IMR-90 (cell line): ENCODE data around the gene AVPI1. TPM values are rescaled to one million over a fixed set of nuclear protein-coding genes. Genes with fewer than 3 reads are reported as not detected.

Experiments
- ATAC-seq: fragments of 200-7000 bp; cut with Tn5 transposase; 2 replicates; pipeline ENCODE4 v1.9.1; 2020; ENCODE audit warnings: low read depth, mild to moderate bottlenecking, moderate library complexity
- BruUV-seq: library from RNA; stranded (reverse); fragments of 400-500 nt; replicated peaks from 2 replicates; lab custom pipeline; 2021; lab: Mats Ljungman, UMichigan
- CTCF ChIA-PET: fragments of 300-600 bp; formaldehyde crosslinking; extraction: SDS; loops from one replicate; lab custom pipeline; 2021; ENCODE audit warnings: antibody characterized with exemption; lab: Yijun Ruan, JAX
- POLR2A ChIA-PET: fragments of 300-600 bp; sonication (Branson Sonifier 250); formaldehyde crosslinking; loops from one replicate; lab custom pipeline; 2022; ENCODE audit warnings: antibody characterized with exemption; ENCODE audit not compliant: unreplicated experiment; lab: Charles Lee
- DNase-seq: peaks from one replicate; pipeline ENCODE4 v3.0.0; 2013
- H2AFZ ChIP-seq: replicated peaks from 2 replicates; pipeline ENCODE3; 2013; ENCODE audit warnings: low read length, mild to moderate bottlenecking; ENCODE audit not compliant: poor library complexity
- H2AK5ac ChIP-seq: 2 replicates; pipeline ENCODE4 v1.6.1; 2013; ENCODE audit warnings: low read depth, low read length, inconsistent platforms
- H2AK9ac ChIP-seq: replicated peaks from 2 replicates; pipeline ENCODE3; 2013; ENCODE audit warnings: mild to moderate bottlenecking, low read depth, low read length, moderate library complexity; ENCODE audit not compliant: poor library complexity
- H2BK120ac ChIP-seq: 2 replicates; pipeline ENCODE4 v1.6.1; 2013; ENCODE audit warnings: low read depth, low read length, inconsistent platforms
- H2BK15ac ChIP-seq: 3 replicates; pipeline ENCODE4 v1.6.1; 2013; ENCODE audit warnings: low read depth, low read length, inconsistent platforms
- H2BK20ac ChIP-seq: 2 replicates; pipeline ENCODE4 v1.6.1; 2013; ENCODE audit warnings: low read depth, mild to moderate bottlenecking, inconsistent platforms, low read length, moderate library complexity
- H2BK5ac ChIP-seq: 2 replicates; pipeline ENCODE4 v1.6.1; 2013; ENCODE audit warnings: mild to moderate bottlenecking, low read depth, low read length, inconsistent platforms; ENCODE audit not compliant: poor library complexity, severe bottlenecking
- H3K14ac ChIP-seq: replicated peaks from 2 replicates; pipeline ENCODE4 v1.6.1; 2013; ENCODE audit warnings: low read depth, low read length, inconsistent platforms
- H3K18ac ChIP-seq: 2 replicates; pipeline ENCODE4 v1.6.1; 2013; ENCODE audit warnings: low read depth, low read length, control low read depth
- H3K23ac ChIP-seq: 2 replicates; pipeline ENCODE4 v1.6.1; 2013; ENCODE audit warnings: low read depth, low read length, inconsistent platforms
- H3K27ac ChIP-seq: 2 replicates; pipeline ENCODE4 v1.5.1; 2013; ENCODE audit warnings: mild to moderate bottlenecking, control low read depth, low read length; ENCODE audit not compliant: insufficient read depth
- H3K27me3 ChIP-seq: 2 replicates; pipeline ENCODE4 v1.6.1; 2013; ENCODE audit warnings: low read length; ENCODE audit not compliant: control insufficient read depth, insufficient read depth
- H3K36me3 ChIP-seq: 2 replicates; pipeline ENCODE4 v1.6.1; 2013; ENCODE audit warnings: low read length, mixed read lengths; ENCODE audit not compliant: control insufficient read depth, insufficient read depth
- H3K4ac ChIP-seq: 2 replicates; pipeline ENCODE4 v1.6.1; 2013; ENCODE audit warnings: low read depth, low read length, inconsistent platforms
- H3K4me1 ChIP-seq: 2 replicates; pipeline ENCODE4 v1.6.1; 2013; ENCODE audit warnings: low read length, mixed read lengths; ENCODE audit not compliant: control insufficient read depth, insufficient read depth
- H3K4me2 ChIP-seq: 2 replicates; pipeline ENCODE4 v1.6.1; 2013; ENCODE audit warnings: low read depth, mild to moderate bottlenecking, control low read depth, low read length, moderate library complexity
- H3K4me3 ChIP-seq: 2 replicates; pipeline ENCODE4 v1.5.1; 2013; ENCODE audit warnings: low read depth, mild to moderate bottlenecking, control low read depth, low read length, moderate library complexity; ENCODE audit not compliant: insufficient read depth
- H3K56ac ChIP-seq: 2 replicates; pipeline ENCODE4 v1.6.1; 2013; ENCODE audit warnings: low read length, inconsistent platforms; ENCODE audit not compliant: insufficient read depth; ENCODE audit errors: extremely low read depth
- H3K79me1 ChIP-seq, 2 experiments: 2 replicates each; pipeline ENCODE4 v1.6.1; 2013; ENCODE audit warnings: low read length in 2 of 2, inconsistent platforms in 1 of 2, low read depth in 1 of 2
- H3K9ac ChIP-seq: 2 replicates; pipeline ENCODE4 v1.6.1; 2013; ENCODE audit warnings: low read depth, low read length, control low read depth
- H3K9me1 ChIP-seq: 2 replicates; pipeline ENCODE4 v1.6.1; 2013; ENCODE audit warnings: low read length, inconsistent platforms; ENCODE audit not compliant: insufficient read depth
- H3K9me3 ChIP-seq: 2 replicates; pipeline ENCODE4 v1.6.1; 2013; ENCODE audit warnings: low read length; ENCODE audit not compliant: control insufficient read depth, insufficient read depth
- H4K20me1 ChIP-seq: 2 replicates; pipeline ENCODE4 v1.6.1; 2013; ENCODE audit warnings: low read length, inconsistent platforms; ENCODE audit not compliant: insufficient read depth
- H4K5ac ChIP-seq: 2 replicates; pipeline ENCODE4 v1.6.1; 2013; ENCODE audit warnings: mild to moderate bottlenecking, low read depth, low read length, control low read depth
- H4K8ac ChIP-seq, 2 experiments: 2 replicates each; pipeline ENCODE4 v1.6.1; 2013; ENCODE audit warnings: low read depth in 2 of 2, low read length in 2 of 2, control low read depth in 1 of 2, inconsistent platforms in 1 of 2
- H4K91ac ChIP-seq: 2 replicates; pipeline ENCODE4 v1.6.1; 2013; ENCODE audit warnings: low read depth, low read length, inconsistent platforms; ENCODE audit not compliant: insufficient read depth
- CEBPB ChIP-seq: IDR thresholded peaks from 2 replicates; pipeline ENCODE4 v1.6.1; 2012; ENCODE audit warnings: low read depth, low read length, improper control_type of control experiment
- CHD1 ChIP-seq: IDR thresholded peaks from 2 replicates; pipeline ENCODE4 v1.6.1; 2012; ENCODE audit warnings: low read depth, low read length, improper control_type of control experiment
- CTCF ChIP-seq: conservative IDR thresholded peaks from 2 replicates; pipeline ENCODE4 v1.5.1; 2012; ENCODE audit warnings: mild to moderate bottlenecking, low read depth, low read length, improper control_type of control experiment
- ELK1 ChIP-seq: fragments of 150-350 bp; IDR thresholded peaks from 2 replicates; pipeline ENCODE4 v1.6.1; 2016; ENCODE audit warnings: low read depth, mild to moderate bottlenecking, low read length, moderate library complexity, borderline replicate concordance
- FOS ChIP-seq: fragments of 150-350 bp; IDR thresholded peaks from 2 replicates; pipeline ENCODE4 v1.6.1; 2016; ENCODE audit warnings: low read depth, low read length
- MAZ ChIP-seq: IDR thresholded peaks from 2 replicates; pipeline ENCODE4 v1.6.1; 2012; ENCODE audit warnings: low read depth, mild to moderate bottlenecking, low read length, improper control_type of control experiment, moderate library complexity, borderline replicate concordance
- NFE2L2 ChIP-seq: fragments of 150-350 bp; IDR thresholded peaks from 2 replicates; pipeline ENCODE4 v1.6.1; 2016; ENCODE audit warnings: low read depth, mild to moderate bottlenecking, low read length
- POLR2A ChIP-seq: IDR thresholded peaks from 2 replicates; pipeline ENCODE4 v1.6.1; 2012; ENCODE audit warnings: mild to moderate bottlenecking, low read depth, low read length
- RCOR1 ChIP-seq: IDR thresholded peaks from 2 replicates; pipeline ENCODE4 v1.6.1; 2012; ENCODE audit warnings: mild to moderate bottlenecking, low read length, improper control_type of control experiment; ENCODE audit not compliant: insufficient replicate concordance
- SMC3 ChIP-seq: fragments of 150-350 bp; IDR thresholded peaks from 2 replicates; pipeline ENCODE4 v1.6.1; 2016; ENCODE audit warnings: low read depth, mild to moderate bottlenecking, antibody characterized with exemption, low read length, moderate library complexity
- USF2 ChIP-seq: fragments of 150-350 bp; IDR thresholded peaks from 2 replicates; pipeline ENCODE4 v1.6.1; 2017; ENCODE audit warnings: mild to moderate bottlenecking, antibody characterized with exemption, low read length, low read depth
- WGBS, 2 experiments: methylation state at CpG; one replicate each; pipeline versions ENCODE4 v1.1.5 to v1.1.7; 2013; ENCODE audit warnings: missing lambda C conversion rate in 2 of 2; ENCODE audit not compliant: insufficient read length in 1 of 2; ENCODE audit errors: extremely low coverage in 2 of 2; 5-methylcytosine and 5-hydroxymethylcytosine counted together
- dilution Hi-C: fragments of 300-500 bp; cut with HindIII; formaldehyde crosslinking; loops from one replicate; pipeline ENCODE4 v1.14.3; 2018; ENCODE audit warnings: low sequenced_read_pairs; ENCODE audit not compliant: unreplicated experiment
- in situ Hi-C: fragments of 300-500 bp; cut with MboI; formaldehyde crosslinking; loops from 3 replicates; pipeline ENCODE4 v1.14.3; 2019; ENCODE audit warnings: low sequenced_read_pairs, inconsistent platforms, mixed read lengths
- intact Hi-C: fragments of 100-400 bp; cut with micrococcal nuclease; formaldehyde crosslinking; loops from 2 replicates; pipeline ENCODE4 v1.10.0; 2022
- polyA plus RNA-seq, 3 experiments: library from polyadenylated mRNA; depleted of rRNA; stranded (reverse); fragments of >200 nt; gene quantifications; 2 replicates each; pipeline ENCODE4 v1.2.3, GENCODE V29; 2012; ENCODE audit warnings: low replicate concordance in 1 of 3
- total RNA-seq: library from RNA; depleted of rRNA; stranded (reverse); fragments of >200 nt; gene quantifications from 2 replicates; pipeline ENCODE4 v1.2.3, GENCODE V29; 2012

AVPI1 gene
- total and polyA plus RNA-seq, 2 of the 4 experiments (the other 2 are of a cell fraction): 26.7 to 29.8 TPM

GRCh38 chr10:97721871-97722780 is 35.1 kb upstream of the AVPI1 start (continued):
- TF ChIP-seq USF2: no peak

- intact Hi-C loops: no loop called here
- BruUV-seq: no TSS peak
- H4K5ac ChIP-seq: no peak overlapping the region
- TF ChIP-seq NFE2L2: no peak
- no peak for TF ChIP-seq ELK1
- no peak for TF ChIP-seq SMC3
- TF ChIP-seq MAZ: no peak
- TF ChIP-seq CHD1: no peak
- no peak for TF ChIP-seq POLR2A
- TF ChIP-seq CTCF: no peak
- no peak for TF ChIP-seq FOS
- TF ChIP-seq CEBPB: no peak
- TF ChIP-seq RCOR1: no peak
Measured at GRCh38 chr10:97719602-97720001, 32.6 kb upstream of the AVPI1 start.

More at GRCh38 chr10:97719602-97720001, 32.6 kb upstream of the AVPI1 start:
- Histone ChIP-seq H2BK15ac (no peak overlapping the region), H3K27me3 (no peaks in the 10 kb centered on the region), H3K9ac (no peak overlapping the region), H3K4me2 (no peak overlapping the region), H2AK9ac (peak overlapping the region; percentile 23), H3K14ac (no peak overlapping the region), H3K4ac (no peak overlapping the region), H3K27ac (no peak overlapping the region), H3K79me1 (peaks cover 36 to 58% of the 10 kb centered on the region in 2 experiments), H3K18ac (no peak overlapping the region), H3K4me3 (no peak overlapping the region), H2BK20ac (no peak overlapping the region), H4K20me1 (peaks cover 43% of the 10 kb centered on the region), H3K36me3 (peaks cover 31% of the 10 kb centered on the region), H3K56ac (no peak overlapping the region), H4K8ac (no peak overlapping the region), H3K9me1 (peaks cover 20% of the 10 kb centered on the region), H3K23ac (no peak overlapping the region), H2AFZ (no peak overlapping the region), H2BK5ac (no peak overlapping the region), H2BK120ac (no peak overlapping the region), H3K9me3 (no peaks in the 10 kb centered on the region), H4K91ac (no peak overlapping the region), H2AK5ac (no peak overlapping the region), H3K4me1 (peaks cover 24% of the 10 kb centered on the region)
- dilution Hi-C loops (no loop called here), in situ Hi-C loops (no loop called here)
- ChIA-PET POLR2A (no interaction called here), CTCF (no interaction called here)
- WGBS, 2 experiments: no CpG with 5 or more reads among the region's 2 CpGs
- DNase-seq (no peak), ATAC-seq (no peak)
